ENCODE results near the gene CCNY.

The CCNY gene

GRCh38 chr10:35355971-35356724, 19.8 kb downstream of the CCNY start:
- H3K9ac ChIP-seq (ENCODE audit: insufficient read length) = no peak overlapping the region
- H3K36me3 ChIP-seq (ENCODE audit: insufficient read depth, low read length) = no peaks in the 10 kb centered on the region
- H3K27ac ChIP-seq = no peak overlapping the region
- H3K9me3 ChIP-seq (ENCODE audit: low read depth, low read length) = no peaks in the 10 kb centered on the region
- no peak overlapping the region for H3K4me3 ChIP-seq
- no peak for TF ChIP-seq EZH2 (IDR thresholded peaks at IDR 0.05)
- TF ChIP-seq POLR2AphosphoS5 (IDR thresholded peaks at IDR 0.05; ENCODE audit: borderline replicate concordance, low read depth, low read length) = no peak
- TF ChIP-seq FOXP2 (optimal IDR thresholded peaks at IDR 0.05; ENCODE audit: control extremely low read depth, extremely low read length, insufficient read depth) = no peak
- DNase-seq (ENCODE audit: low read depth, low spot score) = no peak

GRCh38 chr10:35356725-35357092, 20.4 kb downstream of the CCNY start:
- Histone ChIP-seq H3K36me3 (ENCODE audit: insufficient read depth, low read length) (no peaks in the 10 kb centered on the region), H3K9me3 (ENCODE audit: low read depth, low read length) (no peaks in the 10 kb centered on the region), H3K9ac (ENCODE audit: insufficient read length) (no peak overlapping the region), H3K4me3 (no peak overlapping the region), H3K27ac (no peak overlapping the region)
- no peak for DNase-seq (ENCODE audit: low read depth, low spot score)
- TF ChIP-seq POLR2AphosphoS5 (IDR thresholded peaks at IDR 0.05; ENCODE audit: borderline replicate concordance, low read depth, low read length) (no peak), FOXP2 (optimal IDR thresholded peaks at IDR 0.05; ENCODE audit: control extremely low read depth, extremely low read length, insufficient read depth) (no peak), EZH2 (IDR thresholded peaks at IDR 0.05) (no peak)

DNA sequence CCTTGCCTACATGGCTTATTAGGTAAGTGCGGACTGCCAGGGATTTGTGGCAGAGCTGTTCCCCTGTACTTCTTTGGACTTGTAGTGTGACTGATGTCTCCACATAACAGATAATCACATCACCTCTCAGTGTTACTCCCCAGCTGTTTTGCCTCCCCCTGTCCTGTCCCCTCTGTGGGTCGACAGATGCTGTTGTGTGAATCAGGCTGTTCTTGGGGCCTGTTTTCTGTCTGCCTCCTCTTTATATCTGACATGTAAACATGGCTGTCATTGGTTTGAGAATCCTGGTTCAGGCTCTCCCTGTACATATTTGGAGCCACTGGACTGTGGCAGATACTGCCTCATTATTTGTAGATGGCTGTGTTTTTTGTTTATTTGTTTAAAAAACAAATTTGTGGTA, 22.7 kb downstream of the CCNY start:
- Histone ChIP-seq H3K36me3 (ENCODE audit: insufficient read depth, low read length) (no peaks in the 10 kb centered on the region), H3K9me3 (ENCODE audit: low read depth, low read length) (no peaks in the 10 kb centered on the region), H3K27ac (no peak overlapping the region), H3K9ac (ENCODE audit: insufficient read length) (no peak overlapping the region), H3K4me3 (no peak overlapping the region)
- DNase-seq (ENCODE audit: low read depth, low spot score) = no peak
- TF ChIP-seq FOXP2 (optimal IDR thresholded peaks at IDR 0.05; ENCODE audit: control extremely low read depth, extremely low read length, insufficient read depth) (no peak), POLR2AphosphoS5 (IDR thresholded peaks at IDR 0.05; ENCODE audit: borderline replicate concordance, low read depth, low read length) (no peak), EZH2 (IDR thresholded peaks at IDR 0.05) (no peak)

DNA sequence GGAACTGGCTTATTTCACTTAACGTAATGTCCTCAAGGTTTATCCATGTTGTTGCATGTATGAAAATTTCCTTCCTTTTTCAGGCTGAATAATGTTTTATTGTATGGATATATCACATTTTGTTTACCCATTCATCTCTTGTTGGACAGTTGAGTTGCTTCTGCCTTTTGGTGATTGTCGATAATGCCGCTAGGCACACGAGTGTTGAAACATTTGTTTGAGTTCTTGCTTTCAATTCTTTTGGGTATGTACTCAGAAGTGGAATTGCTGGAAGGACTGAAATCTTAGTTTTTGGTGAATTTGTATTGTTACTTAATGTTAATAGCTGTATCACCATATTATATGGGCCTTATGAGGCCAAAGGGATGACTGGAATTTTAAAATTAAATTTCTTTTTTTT, 23.6 kb downstream of the CCNY start:
- Histone ChIP-seq H3K4me3 (no peak overlapping the region), H3K36me3 (ENCODE audit: insufficient read depth, low read length) (no peaks in the 10 kb centered on the region), H3K9ac (ENCODE audit: insufficient read length) (no peak overlapping the region), H3K27ac (no peak overlapping the region), H3K9me3 (ENCODE audit: low read depth, low read length) (no peaks in the 10 kb centered on the region)
- no peak for DNase-seq (ENCODE audit: low read depth, low spot score)
- TF ChIP-seq EZH2 (IDR thresholded peaks at IDR 0.05) (no peak), FOXP2 (optimal IDR thresholded peaks at IDR 0.05; ENCODE audit: control extremely low read depth, extremely low read length, insufficient read depth) (no peak), POLR2AphosphoS5 (IDR thresholded peaks at IDR 0.05; ENCODE audit: borderline replicate concordance, low read depth, low read length) (no peak)

DNA sequence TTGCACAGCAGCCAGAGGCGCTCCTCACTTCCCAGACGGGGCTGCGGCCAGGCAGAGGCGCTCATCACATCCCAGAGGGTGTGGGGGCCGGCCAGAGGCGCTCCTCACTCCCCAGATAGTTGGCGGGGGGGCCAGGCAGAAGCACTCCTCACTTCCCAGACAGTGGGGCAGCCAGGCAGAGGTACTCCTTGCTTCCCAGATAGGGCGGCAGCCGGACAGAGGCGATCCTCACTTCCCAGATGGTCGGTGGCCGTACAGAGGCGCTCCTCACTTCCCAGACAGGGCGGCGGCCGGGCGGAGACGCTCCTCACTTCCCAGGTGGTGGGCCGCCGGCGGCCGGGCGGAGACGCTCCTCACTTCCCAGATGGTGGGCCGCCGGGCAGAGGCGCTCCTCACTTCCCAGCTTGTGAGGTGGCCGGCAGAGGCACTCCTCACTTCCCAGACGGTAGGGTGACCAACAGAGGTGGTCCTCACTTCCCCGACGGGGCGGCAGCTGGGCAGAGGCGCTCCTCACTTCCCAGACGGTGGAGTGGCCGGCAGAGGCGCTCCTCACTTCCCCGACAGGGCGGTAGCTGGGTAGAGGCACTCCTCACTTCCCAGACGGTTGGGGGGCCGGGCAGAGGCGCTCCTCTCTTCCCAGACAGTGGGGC, 26.5 kb downstream of the CCNY start:
- Histone ChIP-seq H3K9ac (ENCODE audit: insufficient read length) (no peak overlapping the region), H3K27ac (no peak overlapping the region)
- TF ChIP-seq EZH2 (IDR thresholded peaks at IDR 0.05) = no peak
- no peak for TF ChIP-seq FOXP2 (optimal IDR thresholded peaks at IDR 0.05; ENCODE audit: control extremely low read depth, extremely low read length, insufficient read depth)
- no peak for TF ChIP-seq POLR2AphosphoS5 (IDR thresholded peaks at IDR 0.05; ENCODE audit: borderline replicate concordance, low read depth, low read length)

DNA sequence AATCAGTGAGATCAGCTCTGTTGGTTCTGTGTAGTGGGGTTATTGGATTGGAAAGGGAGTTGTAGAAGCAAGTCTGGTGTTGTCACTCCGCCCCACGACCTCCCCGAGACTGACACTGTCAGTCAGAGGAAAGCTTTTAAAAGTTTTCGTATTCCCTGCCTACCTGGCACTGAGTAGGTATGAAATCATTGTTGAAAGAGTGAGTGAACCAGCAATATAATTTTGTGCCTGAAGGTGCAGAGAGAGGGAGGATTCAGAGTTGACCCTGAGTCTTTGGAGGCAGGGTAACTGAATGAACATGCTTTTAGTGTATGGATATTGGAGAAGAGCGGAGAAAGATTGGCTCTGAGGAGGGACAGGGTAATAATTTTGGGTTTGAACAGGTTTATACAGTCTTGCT, 27.3 kb downstream of the CCNY start:
- DNase-seq (ENCODE audit: low read depth, low spot score) = no peak
- H3K4me3 ChIP-seq = no peak overlapping the region
- no peak overlapping the region for H3K27ac ChIP-seq
- TF ChIP-seq EZH2 (IDR thresholded peaks at IDR 0.05) (no peak), FOXP2 (optimal IDR thresholded peaks at IDR 0.05; ENCODE audit: control extremely low read depth, extremely low read length, insufficient read depth) (no peak), POLR2AphosphoS5 (IDR thresholded peaks at IDR 0.05; ENCODE audit: borderline replicate concordance, low read depth, low read length) (no peak)
- no peak overlapping the region for H3K9ac ChIP-seq (ENCODE audit: insufficient read length)
- H3K36me3 ChIP-seq (ENCODE audit: insufficient read depth, low read length) = no peaks in the 10 kb centered on the region
- no peaks in the 10 kb centered on the region for H3K9me3 ChIP-seq (ENCODE audit: low read depth, low read length)

More for the DNA sequence above, 26.5 kb downstream of the CCNY start:
- DNase-seq (ENCODE audit: low read depth, low spot score) = no peak
- H3K9me3 ChIP-seq (ENCODE audit: low read depth, low read length) = no peaks in the 10 kb centered on the region
- H3K36me3 ChIP-seq (ENCODE audit: insufficient read depth, low read length) = no peaks in the 10 kb centered on the region
- no peak overlapping the region for H3K4me3 ChIP-seq

- Histone ChIP-seq H3K9ac (ENCODE audit: insufficient read length) (no peak overlapping the region), H3K27ac (peak overlapping the region; percentile 25; the same call in 1 of the 2 replicates), H3K9me3 (ENCODE audit: low read depth, low read length) (no peaks in the 10 kb centered on the region), H3K4me3 (peak overlapping the region; percentile 38; the same call in 1 of the 2 replicates), H3K36me3 (ENCODE audit: insufficient read depth, low read length) (no peaks in the 10 kb centered on the region)
- DNase-seq (ENCODE audit: low read depth, low spot score) = no peak
- TF ChIP-seq FOXP2 (optimal IDR thresholded peaks at IDR 0.05; ENCODE audit: control extremely low read depth, extremely low read length, insufficient read depth) (no peak), POLR2AphosphoS5 (IDR thresholded peaks at IDR 0.05; ENCODE audit: borderline replicate concordance, low read depth, low read length) (no peak), EZH2 (IDR thresholded peaks at IDR 0.05) (no peak)
Measured at GRCh38 chr10:35364808-35365207, 28.5 kb downstream of the CCNY start.

GRCh38 chr10:35365994-35366393, 29.7 kb downstream of the CCNY start:
- Histone ChIP-seq H3K27ac (no peak overlapping the region), H3K36me3 (ENCODE audit: insufficient read depth, low read length) (no peaks in the 10 kb centered on the region), H3K9ac (ENCODE audit: insufficient read length) (no peak overlapping the region)

More at GRCh38 chr10:35365994-35366393, 29.7 kb downstream of the CCNY start:
- TF ChIP-seq EZH2 (IDR thresholded peaks at IDR 0.05) (no peak), POLR2AphosphoS5 (IDR thresholded peaks at IDR 0.05; ENCODE audit: borderline replicate concordance, low read depth, low read length) (no peak), FOXP2 (optimal IDR thresholded peaks at IDR 0.05; ENCODE audit: control extremely low read depth, extremely low read length, insufficient read depth) (no peak)
- Histone ChIP-seq H3K9me3 (ENCODE audit: low read depth, low read length) (no peaks in the 10 kb centered on the region), H3K4me3 (no peak overlapping the region)
- DNase-seq (ENCODE audit: low read depth, low spot score) = no peak
